ENCODE data around the gene PDE7B. TPM values are rescaled to one million over a fixed set of nuclear protein-coding genes. Genes with fewer than 3 reads are reported as not detected.

The PDE7B gene
- total and polyA plus RNA-seq, 8 donors, result 1.3 to 4.7 (median 3.6) TPM

DNA sequence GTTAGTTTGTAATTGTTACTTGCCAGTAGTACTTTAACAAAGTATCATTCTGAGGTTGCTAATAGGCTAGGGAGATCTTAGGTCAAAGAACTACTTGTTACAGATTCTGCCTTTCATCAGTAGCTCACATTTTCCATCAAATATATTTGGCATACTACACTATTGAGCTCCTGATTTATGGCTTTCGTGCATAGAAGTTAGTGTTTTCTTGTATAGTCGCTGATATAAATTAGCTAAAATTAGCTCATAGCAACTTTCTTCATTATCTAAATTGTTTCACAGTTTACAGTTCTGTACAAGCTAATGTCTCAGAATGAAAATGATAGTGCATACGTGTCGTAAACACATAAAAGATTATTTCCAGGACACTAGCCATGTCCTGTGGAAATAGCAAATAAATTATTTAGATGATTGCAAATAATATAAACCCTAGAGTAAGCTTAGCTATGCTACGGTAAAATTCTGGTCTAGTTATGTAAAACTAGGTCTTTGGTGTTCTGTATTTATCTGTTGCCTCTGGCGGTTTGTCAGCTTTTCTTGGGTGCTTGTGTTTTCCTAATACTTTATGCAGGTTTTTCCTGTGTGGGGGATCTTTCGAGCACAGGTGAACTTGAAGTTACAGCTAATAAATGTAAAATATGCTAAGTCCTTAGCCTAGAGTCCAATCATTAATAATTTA is 15.1 kb downstream of the PDE7B start:
- Histone ChIP-seq H3K27me3 (no peaks in the 10 kb centered on the region), H3K27ac (no peak overlapping the region), H3K4me1 (no peaks in the 10 kb centered on the region), H3K36me3 (no peaks in the 10 kb centered on the region), H3K4me3 (no peak overlapping the region), H3K9me3 (no peaks in the 10 kb centered on the region)
- ATAC-seq, result no peak
- TF ChIP-seq, protein P1, sequence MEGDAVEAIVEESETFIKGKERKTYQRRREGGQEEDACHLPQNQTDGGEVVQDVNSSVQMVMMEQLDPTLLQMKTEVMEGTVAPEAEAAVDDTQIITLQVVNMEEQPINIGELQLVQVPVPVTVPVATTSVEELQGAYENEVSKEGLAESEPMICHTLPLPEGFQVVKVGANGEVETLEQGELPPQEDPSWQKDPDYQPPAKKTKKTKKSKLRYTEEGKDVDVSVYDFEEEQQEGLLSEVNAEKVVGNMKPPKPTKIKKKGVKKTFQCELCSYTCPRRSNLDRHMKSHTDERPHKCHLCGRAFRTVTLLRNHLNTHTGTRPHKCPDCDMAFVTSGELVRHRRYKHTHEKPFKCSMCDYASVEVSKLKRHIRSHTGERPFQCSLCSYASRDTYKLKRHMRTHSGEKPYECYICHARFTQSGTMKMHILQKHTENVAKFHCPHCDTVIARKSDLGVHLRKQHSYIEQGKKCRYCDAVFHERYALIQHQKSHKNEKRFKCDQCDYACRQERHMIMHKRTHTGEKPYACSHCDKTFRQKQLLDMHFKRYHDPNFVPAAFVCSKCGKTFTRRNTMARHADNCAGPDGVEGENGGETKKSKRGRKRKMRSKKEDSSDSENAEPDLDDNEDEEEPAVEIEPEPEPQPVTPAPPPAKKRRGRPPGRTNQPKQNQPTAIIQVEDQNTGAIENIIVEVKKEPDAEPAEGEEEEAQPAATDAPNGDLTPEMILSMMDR (IDR thresholded peaks at IDR 0.05), result no peak
- intact Hi-C loops (cut with DNase I), result no loop called here
- no peak for DNase-seq

DNA sequence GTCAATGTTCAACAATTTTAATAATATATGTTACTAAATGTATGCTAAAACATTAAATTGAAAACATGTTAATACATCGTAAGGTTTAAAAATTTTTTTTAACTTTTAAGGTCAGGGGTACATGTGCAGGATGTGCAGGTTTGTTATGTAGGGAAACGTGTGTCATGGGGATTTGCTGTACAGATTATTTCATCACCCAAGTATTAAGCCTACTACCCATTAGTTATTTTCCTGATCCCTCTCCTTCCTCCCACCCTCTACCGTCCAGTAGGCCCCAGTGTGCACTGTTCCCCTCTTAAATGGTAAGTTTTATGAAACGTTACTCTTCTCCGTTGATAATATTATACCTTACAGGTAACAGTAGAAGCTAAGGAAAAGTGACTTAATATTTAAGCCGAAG is 15.8 kb downstream of the PDE7B start:
- Histone ChIP-seq H3K36me3 (no peaks in the 10 kb centered on the region), H3K9me3 (no peaks in the 10 kb centered on the region), H3K27me3 (no peaks in the 10 kb centered on the region), H3K4me1 (no peaks in the 10 kb centered on the region), H3K27ac (no peak overlapping the region), H3K4me3 (no peak overlapping the region)
- ATAC-seq, result no peak
- DNase-seq, result no peak
- TF ChIP-seq, protein P1 (IDR thresholded peaks at IDR 0.05), result no peak
- intact Hi-C loops (cut with DNase I), result no loop called here

DNA sequence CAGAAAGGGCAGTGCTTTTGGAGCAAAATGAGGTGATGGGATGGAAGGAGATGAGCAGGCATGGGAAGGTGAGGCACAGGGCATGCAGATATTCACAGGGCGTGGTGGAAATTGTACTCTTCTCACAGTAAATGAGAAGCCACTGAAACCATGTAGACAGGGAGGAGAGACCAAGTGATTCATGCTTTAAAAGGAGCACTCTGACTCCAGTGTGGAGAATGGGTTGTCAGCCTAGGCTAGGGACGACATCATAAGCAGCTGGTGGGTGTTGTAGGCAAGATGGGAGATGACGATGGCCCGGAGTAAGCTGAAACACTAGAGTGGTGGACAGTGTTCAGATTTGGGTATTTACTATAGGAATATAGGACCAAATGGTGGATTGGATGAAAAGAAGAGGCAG is 18.4 kb downstream of the PDE7B start:
- ATAC-seq (no peak), DNase-seq (no peak)
- Histone ChIP-seq H3K36me3 (no peaks in the 10 kb centered on the region), H3K27me3 (no peaks in the 10 kb centered on the region), H3K4me3 (no peak overlapping the region), H3K27ac (no peak overlapping the region), H3K9me3 (no peaks in the 10 kb centered on the region), H3K4me1 (no peaks in the 10 kb centered on the region)
- TF ChIP-seq, protein P1 (IDR thresholded peaks at IDR 0.05), result no peak
- intact Hi-C loops (cut with DNase I), result no loop called here

DNA sequence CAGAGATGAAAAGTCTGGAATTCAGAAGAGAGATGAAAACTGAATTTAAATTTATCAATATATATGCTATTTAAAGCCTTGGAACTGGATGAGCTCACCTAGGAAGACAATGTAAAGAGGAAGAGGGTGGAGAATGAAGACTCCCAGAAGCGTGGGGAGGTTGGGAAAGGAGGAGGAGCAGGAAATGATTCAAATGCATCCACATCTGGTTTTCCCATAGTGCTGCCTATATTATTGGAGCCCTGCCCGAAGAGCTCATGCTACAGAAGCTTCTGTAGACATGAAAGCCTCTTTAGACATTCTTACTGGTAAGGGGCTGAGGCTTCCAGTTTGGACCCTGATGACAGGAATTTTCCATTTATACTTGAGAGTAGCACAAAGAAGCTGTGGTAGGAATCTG is 19.2 kb downstream of the PDE7B start:
- Histone ChIP-seq H3K27ac (no peak overlapping the region), H3K9me3 (no peaks in the 10 kb centered on the region), H3K4me1 (no peaks in the 10 kb centered on the region), H3K4me3 (no peak overlapping the region), H3K27me3 (no peaks in the 10 kb centered on the region), H3K36me3 (no peaks in the 10 kb centered on the region)
- DNase-seq (no peak), ATAC-seq (no peak)
- intact Hi-C loops (cut with DNase I), result no loop called here
- TF ChIP-seq, protein P1 (IDR thresholded peaks at IDR 0.05), result no peak

DNA sequence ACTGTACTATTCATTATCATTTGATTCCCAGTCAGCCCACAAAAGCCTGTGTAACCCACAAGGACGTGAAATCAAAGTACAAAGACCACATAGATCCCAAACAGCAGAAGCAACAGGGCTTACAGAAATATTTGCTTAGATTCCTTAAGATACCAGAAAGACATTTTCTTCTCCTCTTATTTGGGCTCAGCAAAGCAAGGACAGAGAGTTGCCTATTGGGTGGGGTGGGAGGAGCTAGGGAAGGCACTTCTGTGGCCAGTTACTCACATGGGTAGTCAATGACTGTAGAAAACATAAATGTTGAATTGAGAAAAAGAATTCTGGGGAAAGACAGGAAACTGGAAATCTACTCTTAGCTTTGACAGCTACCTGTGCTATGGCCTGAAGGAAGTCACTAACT is 19.8 kb downstream of the PDE7B start:
- H3K27ac ChIP-seq, result no peak overlapping the region
- no peaks in the 10 kb centered on the region for H3K27me3 ChIP-seq
- intact Hi-C loops (cut with DNase I), result no loop called here

More for the DNA sequence above, 19.8 kb downstream of the PDE7B start:
- no peaks in the 10 kb centered on the region for H3K9me3 ChIP-seq
- H3K4me3 ChIP-seq, result no peak overlapping the region
- ATAC-seq (no peak), DNase-seq (no peak)
- no peaks in the 10 kb centered on the region for H3K36me3 ChIP-seq
- TF ChIP-seq, protein P1 (IDR thresholded peaks at IDR 0.05), result no peak
- H3K4me1 ChIP-seq, result no peaks in the 10 kb centered on the region
